Peyer's patch (tissue), 4 donors: ENCODE results near the gene DOCK9. TPM values are rescaled to one million over a fixed set of nuclear protein-coding genes. Genes with fewer than 3 reads are reported as not detected.

Source experiments
- DNase-seq, 3 donors: peaks; one replicate each; pipeline ENCODE4 v3.0.0-alpha.2; 2017 to 2019
- H3K27ac ChIP-seq, 4 donors: fragments of 200-600 bp; sonication (generic); one replicate each; pipeline ENCODE4 v1.5.1; 2016 to 2019
- H3K27me3 ChIP-seq, 2 donors: fragments of 200-600 bp; sonication (generic); one replicate each; pipeline ENCODE4 v1.5.1; 2019
- H3K36me3 ChIP-seq, 3 donors: fragments of 200-600 bp; sonication (generic); one replicate each; pipeline ENCODE4 v1.5.1; 2016 to 2019
- H3K4me1 ChIP-seq, 4 donors: fragments of 200-600 bp; sonication (generic); one replicate each; pipeline ENCODE4 v1.5.1; 2016 to 2019
- H3K4me3 ChIP-seq, 4 donors: fragments of 200-600 bp; sonication (generic); 1 replicate in 3 of 4; 2 replicates in 1 of 4; pipeline ENCODE4 v1.5.1; 2016 to 2019; ENCODE audit warnings: mild to moderate bottlenecking in 1 of 4
- H3K9me3 ChIP-seq, 4 donors: fragments of 200-600 bp; sonication (generic); one replicate each; pipeline ENCODE4 v1.5.1; 2016 to 2019; ENCODE audit warnings: mild to moderate bottlenecking in 1 of 4
- CTCF ChIP-seq, 6 experiments: fragments of 450-650 bp in 4 of 6; fragments of 200-600 bp in 2 of 6; sonication (generic) in 1 of 6; IDR thresholded peaks; one replicate each; pipeline ENCODE4 v1.5.1; 2017 to 2019; ENCODE audit warnings: antibody characterized with exemption in 6 of 6, mild to moderate bottlenecking in 3 of 6, moderate library complexity in 1 of 6
- POLR2A ChIP-seq, 2 donors: fragments of 450-650 bp; IDR thresholded peaks; one replicate each; pipeline ENCODE4 v1.5.1; 2017; ENCODE audit warnings: antibody characterized with exemption in 2 of 2, mild to moderate bottlenecking in 2 of 2, moderate library complexity in 2 of 2
- total RNA-seq, 4 donors: library from RNA; depleted of rRNA; stranded (reverse); fragments of >200 nt; gene quantifications; one replicate each; pipeline ENCODE4 v1.1.0, GENCODE V29; 2016

The DOCK9 gene
- total RNA-seq, 4 donors from 2014 or later = 52.5 to 166 (median 54.2) TPM

GRCh38 chr13:98940325-98941001 is 37.4 kb downstream of the DOCK9 start:
- Histone ChIP-seq H3K4me1 (no peaks in the 10 kb centered on the region), H3K36me3 (no peaks in the 10 kb centered on the region), H3K27me3 (no peaks in the 10 kb centered on the region), H3K9me3 (no peaks in the 10 kb centered on the region), H3K4me3 (no peak overlapping the region), H3K27ac (no peak overlapping the region)
- DNase-seq = no peak
- TF ChIP-seq CTCF (IDR thresholded peaks at IDR 0.05) = no peak
- TF ChIP-seq POLR2A (IDR thresholded peaks at IDR 0.05) = no peak

- Histone ChIP-seq H3K27ac (no peak overlapping the region), H3K27me3 (no peaks in the 10 kb centered on the region), H3K4me3 (no peak overlapping the region), H3K9me3 (no peaks in the 10 kb centered on the region), H3K4me1 (no peaks in the 10 kb centered on the region), H3K36me3 (no peaks in the 10 kb centered on the region)
- TF ChIP-seq CTCF (IDR thresholded peaks at IDR 0.05) = no peak
- TF ChIP-seq POLR2A (IDR thresholded peaks at IDR 0.05) = no peak
- no peak for DNase-seq
Measured at GRCh38 chr13:98939660-98940191, 38.1 kb downstream of the DOCK9 start.

- H3K27me3 ChIP-seq = no peaks in the 10 kb centered on the region
- H3K4me3 ChIP-seq = no peak overlapping the region
- H3K9me3 ChIP-seq = no peaks in the 10 kb centered on the region
- no peak for DNase-seq
- no peak for TF ChIP-seq POLR2A (IDR thresholded peaks at IDR 0.05)
- H3K27ac ChIP-seq = no peak overlapping the region
- no peaks in the 10 kb centered on the region for H3K36me3 ChIP-seq
- H3K4me1 ChIP-seq = no peaks in the 10 kb centered on the region
Measured at GRCh38 chr13:98938801-98939200, 39.1 kb downstream of the DOCK9 start.

GRCh38 chr13:98937911-98938381 is 39.9 kb downstream of the DOCK9 start:
- no peak for TF ChIP-seq POLR2A (IDR thresholded peaks at IDR 0.05)
- no peak for TF ChIP-seq CTCF (IDR thresholded peaks at IDR 0.05)
- no peak overlapping the region for H3K4me3 ChIP-seq
- H3K4me1 ChIP-seq = no peaks in the 10 kb centered on the region
- no peaks in the 10 kb centered on the region for H3K9me3 ChIP-seq
- H3K27ac ChIP-seq = no peak overlapping the region
- no peak for DNase-seq
- no peaks in the 10 kb centered on the region for H3K36me3 ChIP-seq
- no peaks in the 10 kb centered on the region for H3K27me3 ChIP-seq

GRCh38 chr13:98934243-98934642 is 43.6 kb downstream of the DOCK9 start:
- Histone ChIP-seq H3K4me1 (no peaks in the 10 kb centered on the region), H3K9me3 (no peaks in the 10 kb centered on the region), H3K4me3 (no peak overlapping the region), H3K27me3 (no peaks in the 10 kb centered on the region), H3K27ac (no peak overlapping the region), H3K36me3 (no peaks in the 10 kb centered on the region)
- no peak for DNase-seq
- TF ChIP-seq CTCF (IDR thresholded peaks at IDR 0.05) = no peak
- no peak for TF ChIP-seq POLR2A (IDR thresholded peaks at IDR 0.05)

- H3K27ac ChIP-seq = no peak overlapping the region
- H3K9me3 ChIP-seq = no peaks in the 10 kb centered on the region
- no peaks in the 10 kb centered on the region for H3K27me3 ChIP-seq
- no peak for TF ChIP-seq POLR2A (IDR thresholded peaks at IDR 0.05)
- TF ChIP-seq CTCF (IDR thresholded peaks at IDR 0.05) = no peak
- no peaks in the 10 kb centered on the region for H3K4me1 ChIP-seq
- no peak for DNase-seq
- H3K4me3 ChIP-seq = no peak overlapping the region
- H3K36me3 ChIP-seq = no peaks in the 10 kb centered on the region
Measured at GRCh38 chr13:98930151-98930591, 47.7 kb downstream of the DOCK9 start.
